HCT116 (cell line): ENCODE results near the gene GRIK1. TPM values are rescaled to one million over a fixed set of nuclear protein-coding genes. Genes with fewer than 3 reads are reported as not detected.

Experiments used
- ATAC-seq: fragments of 200-7000 bp; cut with Tn5 transposase; 2 replicates; pipeline ENCODE4 v1.9.1; 2020; ENCODE audit warnings: mild to moderate bottlenecking, moderate library complexity
- BruUV-seq: library from RNA; stranded (reverse); fragments of 400-500 nt; replicated peaks from 2 replicates; lab custom pipeline; 2021; lab: Mats Ljungman, UMichigan
- CTCF ChIA-PET: fragments of 300-600 bp; sonication (Branson Sonifier 250); formaldehyde crosslinking; loops from one replicate; lab custom pipeline; 2021; ENCODE audit warnings: antibody characterized with exemption; lab: Charles Lee
- POLR2A ChIA-PET: fragments of 300-600, 350-600 bp; sonication (Branson Sonifier 250); formaldehyde crosslinking; loops from one replicate; lab custom pipeline; 2021; ENCODE audit warnings: antibody characterized with exemption; lab: Charles Lee
- RAD21 ChIA-PET, 2 experiments: fragments of 300-600 bp; sonication (Branson Sonifier 250); formaldehyde crosslinking; loops; one replicate each; lab custom pipeline; 2023; ENCODE audit warnings: low total read pairs in 2 of 2; ENCODE audit not compliant: uncharacterized antibody in 2 of 2, unreplicated experiment in 2 of 2, low non-redundant PET in 1 of 2; lab: Charles Lee
- DNase-seq: peaks from one replicate; pipeline ENCODE4 v3.0.0-alpha.2; 2010; ENCODE audit warnings: low read depth, low spot score
- H2AFZ ChIP-seq: fragments of 200-600 bp; shearing (Covaris generic), sonication (generic); 2 replicates; pipeline ENCODE4 v1.6.1; 2017; ENCODE audit warnings: low read depth, mixed run types, mixed read lengths, antibody characterized with exemption, low read length; ENCODE audit not compliant: poor library complexity, severe bottlenecking
- H3K27ac ChIP-seq: 2 replicates; pipeline ENCODE4 v1.5.1; 2012; ENCODE audit warnings: low read depth, low read length
- H3K27me3 ChIP-seq: fragments of 200-600 bp; sonication (generic); 2 replicates; pipeline ENCODE4 v1.6.1; 2016; ENCODE audit warnings: mixed run types, low read length, mixed read lengths; ENCODE audit not compliant: insufficient read depth
- H3K36me3 ChIP-seq, 2 experiments: fragments of 200-500 bp in 1 of 2; fragments of 200-600 bp in 1 of 2; sonication (Bioruptor generic) in 1 of 2; sonication (generic) in 1 of 2; 2 replicates each; pipeline versions ENCODE4 v1.5.1 to v1.6.1; 2014 to 2016; ENCODE audit warnings: low read length in 2 of 2, inconsistent platforms in 1 of 2, mixed read lengths in 1 of 2, mixed run types in 1 of 2; ENCODE audit not compliant: insufficient read depth in 2 of 2, control insufficient read depth in 1 of 2
- H3K4me1 ChIP-seq, 2 experiments: fragments of 200-600 bp in 1 of 2; sonication (generic) in 1 of 2; 2 replicates each; pipeline versions ENCODE4 v1.5.1 to v1.6.1; 2012 to 2017; ENCODE audit warnings: low read length in 2 of 2, inconsistent platforms in 1 of 2, mild to moderate bottlenecking in 1 of 2, mixed read lengths in 1 of 2, mixed run types in 1 of 2, moderate library complexity in 1 of 2; ENCODE audit not compliant: insufficient read depth in 2 of 2, control insufficient read depth in 1 of 2
- H3K4me2 ChIP-seq: fragments of 200-600 bp; sonication (generic); 2 replicates; pipeline ENCODE4 v1.6.1; 2017; ENCODE audit warnings: mixed run types, low read length, mixed read lengths
- H3K4me3 ChIP-seq, 2 experiments: fragments of 200-600 bp in 1 of 2; sonication (generic) in 1 of 2; replicated peaks in 1 of 2; 2 replicates each; pipeline ENCODE4 v1.5.1; 2011 to 2016; ENCODE audit warnings: low read length in 2 of 2, control low read depth in 1 of 2, low read depth in 1 of 2, mild to moderate bottlenecking in 1 of 2, mixed read lengths in 1 of 2, mixed run types in 1 of 2
- H3K79me2 ChIP-seq: fragments of 200-600 bp; sonication (generic); 2 replicates; pipeline ENCODE4 v1.6.1; 2017; ENCODE audit warnings: mild to moderate bottlenecking, mixed run types, low read length, moderate library complexity, mixed read lengths; ENCODE audit not compliant: insufficient read depth
- H3K9ac ChIP-seq: fragments of 200-600 bp; sonication (generic); 2 replicates; pipeline ENCODE4 v1.6.1; 2016; ENCODE audit warnings: low read length, mixed read lengths
- H3K9me2 ChIP-seq: fragments of 200-600 bp; sonication (generic), shearing (Covaris generic); 2 replicates; pipeline ENCODE4 v1.6.1; 2017; ENCODE audit warnings: mixed run types, mild to moderate bottlenecking, moderate library complexity; ENCODE audit not compliant: insufficient read depth
- H3K9me3 ChIP-seq, 2 experiments: fragments of 200-500 bp in 1 of 2; fragments of 200-600 bp in 1 of 2; sonication (Bioruptor generic) in 1 of 2; sonication (generic) in 1 of 2; 2 replicates each; pipeline ENCODE4 v1.6.1; 2014 to 2017; ENCODE audit warnings: low read length in 2 of 2, mixed read lengths in 2 of 2, inconsistent platforms in 1 of 2, low read depth in 1 of 2, mild to moderate bottlenecking in 1 of 2, mixed run types in 1 of 2, moderate library complexity in 1 of 2; ENCODE audit not compliant: control insufficient read depth in 1 of 2, insufficient read depth in 1 of 2
- H4K20me1 ChIP-seq: fragments of 200-600 bp; sonication (generic), shearing (Covaris generic); 2 replicates; pipeline ENCODE4 v1.6.1; 2017; ENCODE audit warnings: mixed run types, mild to moderate bottlenecking, moderate library complexity; ENCODE audit not compliant: insufficient read depth
- ATF3 ChIP-seq: IDR thresholded peaks from 2 replicates; pipeline ENCODE4 v1.6.1; 2012
- CBX3 ChIP-seq: IDR thresholded peaks from 2 replicates; pipeline ENCODE4 v1.6.1; 2012; ENCODE audit warnings: low read depth
- CEBPB ChIP-seq: IDR thresholded peaks from 2 replicates; pipeline ENCODE4 v1.6.1; 2012; ENCODE audit warnings: low read depth
- CTCF ChIP-seq, 3 experiments: fragments of 200-600 bp in 1 of 3; sonication (generic) in 1 of 3; IDR thresholded peaks in 2 of 3; conservative IDR thresholded peaks in 1 of 3; 2 replicates each; pipeline ENCODE4 v1.5.1; 2012 to 2017; ENCODE audit warnings: low read depth in 2 of 3, low read length in 2 of 3, antibody characterized with exemption in 1 of 3, borderline replicate concordance in 1 of 3, control low read depth in 1 of 3, mild to moderate bottlenecking in 1 of 3, mixed read lengths in 1 of 3, mixed run types in 1 of 3, moderate library complexity in 1 of 3; ENCODE audit not compliant: insufficient read depth in 1 of 3
- ELF1 ChIP-seq: IDR thresholded peaks from 2 replicates; pipeline ENCODE4 v1.6.1; 2012; ENCODE audit warnings: low read depth, borderline replicate concordance
- EZH2 ChIP-seq: fragments of 200-600 bp; sonication (generic); IDR thresholded peaks from 2 replicates; pipeline ENCODE4 v1.6.1; 2017; ENCODE audit warnings: antibody characterized with exemption, mixed run types
- FOSL1 ChIP-seq: IDR thresholded peaks from 2 replicates; pipeline ENCODE4 v1.6.1; 2012; ENCODE audit warnings: low read depth
- JUND ChIP-seq: IDR thresholded peaks from 2 replicates; pipeline ENCODE4 v1.6.1; 2012
- MAX ChIP-seq: IDR thresholded peaks from 2 replicates; pipeline ENCODE4 v1.6.1; 2012
- POLR2A ChIP-seq: IDR thresholded peaks from 2 replicates; pipeline ENCODE4 v1.7.0; 2011; ENCODE audit warnings: borderline replicate concordance; ENCODE audit not compliant: insufficient read depth, insufficient read length; ENCODE audit errors: extremely low read depth
- POLR2AphosphoS5 ChIP-seq: IDR thresholded peaks from 2 replicates; pipeline ENCODE4 v1.6.1; 2011; ENCODE audit warnings: mild to moderate bottlenecking, low read depth, low read length, moderate library complexity
- REST ChIP-seq: IDR thresholded peaks from 2 replicates; pipeline ENCODE4 v1.6.1; 2012; ENCODE audit warnings: low read depth
- SIN3A ChIP-seq: IDR thresholded peaks from 2 replicates; pipeline ENCODE4 v1.6.1; 2012; ENCODE audit warnings: low read depth
- SRF ChIP-seq: IDR thresholded peaks from 2 replicates; pipeline ENCODE4 v1.6.1; 2012; ENCODE audit warnings: low read depth
- YY1 ChIP-seq: IDR thresholded peaks from 2 replicates; pipeline ENCODE4 v1.6.1; 2011; ENCODE audit warnings: low read length, low read depth, moderate library complexity, mild to moderate bottlenecking; ENCODE audit not compliant: insufficient replicate concordance; ENCODE audit errors: extremely low read depth
- ZBTB33 ChIP-seq: IDR thresholded peaks from 2 replicates; pipeline ENCODE4 v1.6.1; 2011; ENCODE audit warnings: mild to moderate bottlenecking, low read length, moderate library complexity; ENCODE audit not compliant: insufficient replicate concordance; ENCODE audit errors: extremely low read depth
- ZFX ChIP-seq: fragments of 450-650 bp; IDR thresholded peaks from 2 replicates; pipeline ENCODE4 v1.6.1; 2017
- ZNF274 ChIP-seq: fragments of 200-500 bp; sonication (Bioruptor generic); IDR thresholded peaks from 2 replicates; pipeline ENCODE4 v1.6.1; 2014; ENCODE audit warnings: mild to moderate bottlenecking, low read depth, low read length, inconsistent platforms
- intact Hi-C: fragments of 100-400 bp; cut with micrococcal nuclease; formaldehyde crosslinking; loops from 2 replicates; pipeline ENCODE4 v1.10.0; 2022
- total RNA-seq: library from RNA; stranded (reverse); gene quantifications from one replicate; pipeline ENCODE4 v1.2.1, GENCODE V29; 2021; ENCODE audit not compliant: unreplicated experiment

The GRIK1 gene
- total RNA-seq, 1 experiment from 2014 or later: not detected

- POLR2A ChIA-PET: no interaction called here
- CTCF ChIA-PET: no interaction called here
- Histone ChIP-seq H3K79me2 (no peaks in the 10 kb centered on the region), H3K36me3 (no peaks in the 10 kb centered on the region), H3K4me1 (no peaks in the 10 kb centered on the region), H3K4me2 (no peak overlapping the region), H3K9me3 (peaks cover 0 to 4% of the 10 kb centered on the region in 2 experiments; a peak in 1 of 4 replicates), H2AFZ (no peak overlapping the region), H3K9ac (no peak overlapping the region), H3K27ac (no peak overlapping the region), H3K4me3 (no peak overlapping the region)
- intact Hi-C loops: no loop called here
- RAD21 ChIA-PET: no interaction called here
- TF ChIP-seq ZNF274 (no peak), YY1 (no peak), ZBTB33 (no peak), ATF3 (no peak), FOSL1 (no peak), EZH2 (no peak), CBX3 (no peak), POLR2A (no peak), REST (no peak), JUND (no peak), CTCF (IDR thresholded peaks at IDR 0.05 in 2 of 3, conservative IDR thresholded peaks at IDR 0.05 in 1 of 3; ENCODE audit: borderline replicate concordance in 1 of 3, insufficient read depth in 1 of 3, low read depth in 2 of 3, low read length in 2 of 3) (no peak), SIN3A (no peak), POLR2AphosphoS5 (no peak), CEBPB (no peak), SRF (no peak), ELF1 (no peak), MAX (no peak), ZFX (no peak)
- TF ChIP-seq, all 23 proteins: peak for 0
- BruUV-seq: no TSS peak
- ATAC-seq (no peak), DNase-seq (no peak)
- Histone ChIP-seq H3K27me3 (no peaks in the 10 kb centered on the region), H3K9me2 (no peaks in the 10 kb centered on the region), H4K20me1 (no peaks in the 10 kb centered on the region)
Observed at GRCh38 chr21:29606613-29607012, 333.2 kb downstream of the GRIK1 start.
